ENCODE data around the gene NHERF1.

NHERF1 gene

GRCh38 chr17:74733365-74734122, 14.9 kb upstream of the NHERF1 start:
- no peak for DNase-seq

GRCh38 chr17:74734256-74734655, 14.2 kb upstream of the NHERF1 start:
- no peak for DNase-seq

- DNase-seq: no peak
Observed at GRCh38 chr17:74736513-74737298, 11.7 kb upstream of the NHERF1 start, which contains the start of gene RAB37. Gene RAB37 (plus strand): TSS chr17:74737256. CDS start chr17:74737273, 17 bp downstream.

GRCh38 chr17:74737299-74738050, 11.0 kb upstream of the NHERF1 start:
- peak; percentile 12 for DNase-seq

- no peak for DNase-seq
Observed at GRCh38 chr17:74738051-74738996, 10.1 kb upstream of the NHERF1 start.

GRCh38 chr17:74739227-74739831, 9.1 kb upstream of the NHERF1 start:
- DNase-seq: no peak

GRCh38 chr17:74740173-74740572, 8.3 kb upstream of the NHERF1 start:
- DNase-seq: no peak

- DNase-seq: no peak
Observed at GRCh38 chr17:74740641-74741387, 7.6 kb upstream of the NHERF1 start.

- DNase-seq: no peak
Observed at GRCh38 chr17:74742153-74742515, 6.3 kb upstream of the NHERF1 start.

- DNase-seq: no peak
Observed at GRCh38 chr17:74742978-74743545, 5.4 kb upstream of the NHERF1 start.

GRCh38 chr17:74743755-74744154, 4.7 kb upstream of the NHERF1 start:
- no peak for DNase-seq

- DNase-seq: no peak
Observed at GRCh38 chr17:74744349-74744713, 4.1 kb upstream of the NHERF1 start.

- DNase-seq: peak; percentile 6
Observed at GRCh38 chr17:74744714-74745547, 3.5 kb upstream of the NHERF1 start.

- no peak for DNase-seq
Observed at GRCh38 chr17:74745548-74746177, 2.8 kb upstream of the NHERF1 start.

- no peak for DNase-seq
Observed at GRCh38 chr17:74746376-74746775, 2.1 kb upstream of the NHERF1 start.

GRCh38 chr17:74746922-74747321, 1.5 kb upstream of the NHERF1 start:
- DNase-seq: no peak

GRCh38 chr17:74748279-74748528, 224 bp upstream of the NHERF1 start:
- DNase-seq: peak; percentile 55

GRCh38 chr17:74749279-74750038, 1.0 kb downstream of the NHERF1 start:
- no peak for DNase-seq

- no peak for DNase-seq
Observed at GRCh38 chr17:74750039-74750326, 1.6 kb downstream of the NHERF1 start.

Data from DMS79 treated with DMSO at 0.1 percent for 48 hours (cell line).